HG03342 (cell line): Measurements from ENCODE around the gene ZBTB48.
"Not testable (repeated sequence)": the region's sequence is repeated elsewhere in the genome, so short reads cannot be mapped to it uniquely, and the experiment has no call there.

Source experiments
- ATAC-seq: cut with Tn5 transposase; IDR thresholded peaks from one replicate; pipeline ENCODE4 v1.9.1; 2021; ENCODE audit warnings: mild to moderate bottlenecking, moderate library complexity; ENCODE audit not compliant: unreplicated experiment

The ZBTB48 gene

GRCh38 chr1:6631058-6631457, 51.3 kb downstream of the ZBTB48 start:
- ATAC-seq: no peak

GRCh38 chr1:6632588-6633514, 53.1 kb downstream of the ZBTB48 start:
- ATAC-seq: no peak

GRCh38 chr1:6634371-6635052, 54.7 kb downstream of the ZBTB48 start:
- no peak for ATAC-seq

- ATAC-seq: no peak
Measured at GRCh38 chr1:6635161-6635909, 55.5 kb downstream of the ZBTB48 start.

GRCh38 chr1:6635910-6636760, 56.3 kb downstream of the ZBTB48 start:
- no peak for ATAC-seq

GRCh38 chr1:6636778-6637177, 57.0 kb downstream of the ZBTB48 start:
- not testable (repeated sequence) for ATAC-seq

GRCh38 chr1:6637770-6638169, 58.0 kb downstream of the ZBTB48 start:
- no peak for ATAC-seq

GRCh38 chr1:6638226-6638625, 58.4 kb downstream of the ZBTB48 start:
- ATAC-seq: no peak
